H9 (cell line): ENCODE measurements around the gene PLS1. TPM values are rescaled to one million over a fixed set of nuclear protein-coding genes. Genes with fewer than 3 reads are reported as not detected.

Experiments
- DNase-seq: peaks from one replicate; pipeline ENCODE4 v3.0.0-alpha.2; 2017
- H2AFZ ChIP-seq: one replicate; pipeline ENCODE4 v1.6.1; 2013; ENCODE audit warnings: mild to moderate bottlenecking, low read length, control low read depth, moderate library complexity
- H2AK5ac ChIP-seq: 2 replicates; pipeline ENCODE4 v1.6.1; 2013; ENCODE audit warnings: low read length, control low read depth, mixed read lengths; ENCODE audit not compliant: insufficient read length
- H2BK120ac ChIP-seq: one replicate; pipeline ENCODE4 v1.6.1; 2013; ENCODE audit warnings: low read depth, mild to moderate bottlenecking, low read length, control low read depth, inconsistent platforms; ENCODE audit not compliant: poor library complexity, severe bottlenecking
- H2BK12ac ChIP-seq: 2 replicates; pipeline ENCODE4 v1.6.1; 2013; ENCODE audit warnings: low read length, control low read depth, mixed read lengths, low read depth; ENCODE audit not compliant: insufficient read length
- H2BK15ac ChIP-seq: 2 replicates; pipeline ENCODE4 v1.6.1; 2013; ENCODE audit warnings: low read depth, low read length, control low read depth
- H2BK20ac ChIP-seq: one replicate; pipeline ENCODE4 v1.6.1; 2013; ENCODE audit warnings: low read depth, mild to moderate bottlenecking, low read length, control low read depth, inconsistent platforms; ENCODE audit not compliant: poor library complexity, severe bottlenecking
- H2BK5ac ChIP-seq: 2 replicates; pipeline ENCODE4 v1.6.1; 2013; ENCODE audit warnings: low read length, control low read depth, mixed read lengths; ENCODE audit not compliant: insufficient read length
- H3K14ac ChIP-seq: 2 replicates; pipeline ENCODE4 v1.6.1; 2013; ENCODE audit warnings: low read length, control low read depth; ENCODE audit not compliant: insufficient read depth
- H3K18ac ChIP-seq: 2 replicates; pipeline ENCODE4 v1.6.1; 2013; ENCODE audit warnings: low read depth, mild to moderate bottlenecking, mixed read lengths, low read length, control low read depth; ENCODE audit not compliant: insufficient read length
- H3K23ac ChIP-seq: 2 replicates; pipeline ENCODE4 v1.6.1; 2013; ENCODE audit warnings: low read length, control low read depth, mixed read lengths, low read depth; ENCODE audit not compliant: insufficient read length
- H3K23me2 ChIP-seq: 2 replicates; pipeline ENCODE4 v1.6.1; 2013; ENCODE audit warnings: low read depth, mild to moderate bottlenecking, mixed read lengths, low read length, control low read depth; ENCODE audit not compliant: insufficient read length, poor library complexity, severe bottlenecking
- H3K27ac ChIP-seq: 2 replicates; pipeline ENCODE4 v1.5.1; 2013; ENCODE audit warnings: low read length, control low read depth, mixed read lengths, low read depth; ENCODE audit not compliant: insufficient read length
- H3K27me3 ChIP-seq: 2 replicates; pipeline ENCODE4 v1.6.1; 2013; ENCODE audit warnings: low read length, control low read depth, inconsistent platforms; ENCODE audit not compliant: insufficient read depth
- H3K4ac ChIP-seq: 2 replicates; pipeline ENCODE4 v1.6.1; 2013; ENCODE audit warnings: low read depth, mild to moderate bottlenecking, control low read depth, inconsistent platforms, low read length, moderate library complexity
- H3K4me1 ChIP-seq: 2 replicates; pipeline ENCODE4 v1.6.1; 2013; ENCODE audit warnings: low read length, control low read depth, inconsistent platforms; ENCODE audit not compliant: insufficient read depth
- H3K4me2 ChIP-seq: 2 replicates; pipeline ENCODE4 v1.6.1; 2013; ENCODE audit warnings: low read length, control low read depth, mixed read lengths; ENCODE audit not compliant: insufficient read length, insufficient read depth
- H3K56ac ChIP-seq: 2 replicates; pipeline ENCODE4 v1.6.1; 2013; ENCODE audit warnings: low read depth, mild to moderate bottlenecking, mixed read lengths, low read length, control low read depth; ENCODE audit not compliant: insufficient read length
- H3K79me1 ChIP-seq: 2 replicates; pipeline ENCODE4 v1.6.1; 2013; ENCODE audit warnings: low read depth, mild to moderate bottlenecking, moderate library complexity, low read length, control low read depth, inconsistent platforms; ENCODE audit not compliant: insufficient read depth, poor library complexity, severe bottlenecking
- H3K79me2 ChIP-seq: 2 replicates; pipeline ENCODE4 v1.6.1; 2013; ENCODE audit warnings: low read length, control low read depth, inconsistent platforms; ENCODE audit not compliant: insufficient read depth
- H3K9ac ChIP-seq: 2 replicates; pipeline ENCODE4 v1.6.1; 2013; ENCODE audit warnings: low read length, control low read depth, mixed read lengths; ENCODE audit not compliant: insufficient read length; ENCODE audit errors: extremely low read depth
- H3K9me3 ChIP-seq: one replicate; pipeline ENCODE4 v1.6.1; 2013; ENCODE audit warnings: low read depth, low read length, inconsistent platforms; ENCODE audit not compliant: control insufficient read depth
- H3T11ph ChIP-seq: one replicate; pipeline ENCODE4 v1.6.1; 2013; ENCODE audit warnings: mild to moderate bottlenecking, low read length, control low read depth, inconsistent platforms
- H4K20me1 ChIP-seq: one replicate; pipeline ENCODE4 v1.6.1; 2013; ENCODE audit not compliant: control insufficient read depth, insufficient read length, insufficient read depth
- H4K5ac ChIP-seq: 2 replicates; pipeline ENCODE4 v1.6.1; 2013; ENCODE audit warnings: low read depth, mild to moderate bottlenecking, mixed read lengths, low read length, control low read depth; ENCODE audit not compliant: insufficient read length
- H4K8ac ChIP-seq: replicated peaks from 2 replicates; pipeline ENCODE4 v1.6.1; 2013; ENCODE audit warnings: low read length, control low read depth, mixed read lengths, low read depth; ENCODE audit not compliant: insufficient read length
- H4K91ac ChIP-seq: 2 replicates; pipeline ENCODE4 v1.6.1; 2013; ENCODE audit warnings: low read depth, mild to moderate bottlenecking, moderate library complexity, mixed read lengths, low read length, control low read depth; ENCODE audit not compliant: insufficient read length
- H3K27ac Mint-ChIP-seq, 3 experiments: 2 replicates in 2 of 3; 3 replicates in 1 of 3; pipeline ENCODE4 v1.8.0; 2020 to 2021; ENCODE audit warnings: mixed read lengths in 3 of 3, mild to moderate bottlenecking in 1 of 3, moderate library complexity in 1 of 3
- H3K27me3 Mint-ChIP-seq: 2 replicates; pipeline ENCODE4 v1.8.0; 2021; ENCODE audit warnings: low read depth, mild to moderate bottlenecking, moderate library complexity, mixed read lengths
- H3K36me3 Mint-ChIP-seq, 3 experiments: 2 replicates in 2 of 3; 3 replicates in 1 of 3; pipeline ENCODE4 v1.8.0; 2020 to 2021; ENCODE audit warnings: low read depth in 3 of 3, mixed read lengths in 3 of 3; ENCODE audit not compliant: insufficient read depth in 1 of 3
- H3K4me1 Mint-ChIP-seq, 2 experiments: 2 replicates each; pipeline ENCODE4 v1.8.0; 2020; ENCODE audit warnings: mixed read lengths in 2 of 2
- H3K4me3 Mint-ChIP-seq, 2 experiments: 2 replicates in 1 of 2; 3 replicates in 1 of 2; pipeline ENCODE4 v1.8.0; 2020 to 2021; ENCODE audit warnings: mild to moderate bottlenecking in 2 of 2, mixed read lengths in 2 of 2, moderate library complexity in 1 of 2
- H3K9me3 Mint-ChIP-seq, 2 experiments: 2 replicates in 1 of 2; 3 replicates in 1 of 2; pipeline ENCODE4 v1.8.0; 2020; ENCODE audit warnings: mild to moderate bottlenecking in 2 of 2, mixed read lengths in 2 of 2, moderate library complexity in 1 of 2
- CTCF ChIP-seq: fragments of 200-600 bp; sonication (generic); conservative IDR thresholded peaks from 3 replicates; pipeline ENCODE4 v1.8.0; 2021; ENCODE audit warnings: antibody characterized with exemption, mild to moderate bottlenecking
- WGBS: extraction: QIAGEN DNeasy Blood & Tissue Kit; methylation state at CpG from one replicate; pipeline ENCODE4 v1.1.7; 2013; ENCODE audit warnings: missing lambda C conversion rate, low lambda C conversion rate, mixed read lengths; ENCODE audit not compliant: insufficient read length; ENCODE audit errors: extremely low coverage; 5-methylcytosine and 5-hydroxymethylcytosine counted together
- total RNA-seq: library from RNA; stranded (reverse); gene quantifications from 2 replicates; pipeline ENCODE4 v1.2.1, GENCODE V29; 2021

The PLS1 gene
- total RNA-seq, 1 experiment from 2014 or later, result 20.4 TPM

- Histone ChIP-seq H3K27me3 (no peaks in the 10 kb centered on the region), H3K23me2 (no peaks in the 10 kb centered on the region), H3K27ac (no peak overlapping the region), H4K5ac (no peak overlapping the region), H2BK20ac (no peak overlapping the region), H2BK120ac (no peak overlapping the region), H3K9me3 (no peaks in the 10 kb centered on the region), H4K20me1 (peaks cover 2% of the 10 kb centered on the region), H3K56ac (no peak overlapping the region), H3K4me2 (no peak overlapping the region), H3K4ac (no peak overlapping the region), H2BK12ac (no peak overlapping the region), H3K79me2 (no peaks in the 10 kb centered on the region), H3T11ph (no peak overlapping the region), H4K8ac (no peak overlapping the region), H2AFZ (no peak overlapping the region), H3K79me1 (no peaks in the 10 kb centered on the region), H3K14ac (no peak overlapping the region), H2BK5ac (no peak overlapping the region), H2BK15ac (no peak overlapping the region), H3K9ac (no peak overlapping the region), H2AK5ac (no peak overlapping the region), H3K23ac (no peak overlapping the region), H3K4me1 (no peaks in the 10 kb centered on the region), H4K91ac (no peak overlapping the region), H3K18ac (no peak overlapping the region)
- no peaks in the 10 kb centered on the region for H3K9me3 Mint-ChIP-seq
- DNase-seq, result no peak
- H3K4me3 Mint-ChIP-seq, result no peak overlapping the region
- no peaks in the 10 kb centered on the region for H3K27me3 Mint-ChIP-seq
- no peak for TF ChIP-seq CTCF
- no CpG with 5 or more reads among the region's 3 CpGs for WGBS
- peaks cover 15 to 16% of the 10 kb centered on the region in 2 experiments for H3K4me1 Mint-ChIP-seq
- H3K27ac Mint-ChIP-seq, result no peak overlapping the region; a peak in 1 of 7 replicates
- H3K36me3 Mint-ChIP-seq, result no peaks in the 10 kb centered on the region
Measured at GRCh38 chr3:142618917-142619461, 22.8 kb downstream of the PLS1 start.
